Activated CD4-positive, alpha-beta T cell treated with anti-CD3 and anti-CD28 coated beads for 36 hours (primary cell): ENCODE data around the gene RTN4RL1. TPM values are rescaled to one million over a fixed set of nuclear protein-coding genes. Genes with fewer than 3 reads are reported as not detected.

ENCODE experiments used
- ATAC-seq: fragments of 200-7000 bp; cut with Tn5 transposase; one replicate; pipeline ENCODE4 v1.10.0; 2021; ENCODE audit warnings: mild to moderate bottlenecking, moderate library complexity
- CTCF ChIA-PET: fragments of 350-600 bp; sonication (Branson Sonifier 250); formaldehyde crosslinking; loops from one replicate; lab custom pipeline; 2021; ENCODE audit warnings: antibody characterized with exemption; lab: Charles Lee
- POLR2A ChIA-PET: fragments of 350-600 bp; sonication (Branson Sonifier 250); formaldehyde crosslinking; loops from one replicate; lab custom pipeline; 2021; ENCODE audit warnings: antibody characterized with exemption, inconsistent platforms; lab: Charles Lee
- DNase-seq: peaks from one replicate; pipeline ENCODE4 v3.0.0-alpha.2; 2020
- H3K27ac Mint-ChIP-seq: one replicate; pipeline ENCODE4 v1.8.0; 2021; ENCODE audit warnings: mixed read lengths
- H3K27me3 Mint-ChIP-seq: one replicate; pipeline ENCODE4 v1.8.0; 2021; ENCODE audit warnings: mixed read lengths
- H3K36me3 Mint-ChIP-seq: one replicate; pipeline ENCODE4 v1.8.0; 2021; ENCODE audit warnings: low read depth, mixed read lengths
- H3K4me1 Mint-ChIP-seq: one replicate; pipeline ENCODE4 v1.8.0; 2021; ENCODE audit warnings: mixed read lengths
- H3K4me3 Mint-ChIP-seq: one replicate; pipeline ENCODE4 v1.8.0; 2021; ENCODE audit warnings: mild to moderate bottlenecking, moderate library complexity, mixed read lengths
- H3K9me3 Mint-ChIP-seq: one replicate; pipeline ENCODE4 v1.8.0; 2021; ENCODE audit warnings: low read depth, mixed read lengths
- intact Hi-C, 2 experiments: fragments of 100-400 bp; cut with DNase I in 1 of 2; cut with micrococcal nuclease in 1 of 2; formaldehyde crosslinking; loops; one replicate each; pipeline versions ENCODE4 v1.14.2 to v1.15.1; 2022 to 2024; cut with DNase I, micrococcal nuclease
- total RNA-seq, 2 experiments: library from RNA; stranded (reverse); gene quantifications; one replicate each; pipeline ENCODE4 v1.2.3, GENCODE V29; 2021

RTN4RL1 gene
- total RNA-seq, 2 experiments from 2014 or later = 0.11 to 0.18 TPM

DNA sequence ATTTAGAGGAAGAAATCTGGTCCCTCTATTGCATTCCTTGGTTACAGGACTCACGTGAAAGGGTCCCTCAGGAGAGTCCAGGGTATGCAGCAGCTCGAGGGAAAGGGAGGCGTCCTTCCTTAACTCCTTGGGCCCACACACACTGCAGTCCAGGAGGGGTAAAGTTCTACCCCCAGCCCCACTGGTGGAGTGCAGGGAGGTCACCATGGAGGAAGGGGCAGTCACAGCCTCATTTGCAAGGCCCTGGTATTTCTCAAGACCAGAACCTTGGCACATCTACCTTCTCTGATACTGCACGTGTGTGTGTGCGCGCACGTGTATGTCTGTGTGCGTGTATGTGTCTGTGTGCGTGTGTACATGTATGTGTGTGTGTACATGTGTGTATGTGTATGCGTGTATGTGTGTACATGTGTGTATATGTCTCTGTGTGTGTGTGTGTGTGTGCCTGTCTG lies 40.8 kb upstream of the RTN4RL1 start:
- intact Hi-C loops = no loop called here
- Mint-ChIP-seq H3K27ac (no peak overlapping the region), H3K9me3 (no peaks in the 10 kb centered on the region), H3K27me3 (peaks cover 5% of the 10 kb centered on the region), H3K4me3 (no peak overlapping the region), H3K4me1 (peaks cover 28% of the 10 kb centered on the region), H3K36me3 (peaks cover 65% of the 10 kb centered on the region)
- POLR2A ChIA-PET = no interaction called here
- CTCF ChIA-PET = interaction anchor here (0.7 to 2.1 kb wide), 8 partner anchors 8 to 179 kb away, joined by 3 to 12 read pairs (median 3); no protein-coding TSS in a partner anchor
- ATAC-seq = no peak
- no peak for DNase-seq

DNA sequence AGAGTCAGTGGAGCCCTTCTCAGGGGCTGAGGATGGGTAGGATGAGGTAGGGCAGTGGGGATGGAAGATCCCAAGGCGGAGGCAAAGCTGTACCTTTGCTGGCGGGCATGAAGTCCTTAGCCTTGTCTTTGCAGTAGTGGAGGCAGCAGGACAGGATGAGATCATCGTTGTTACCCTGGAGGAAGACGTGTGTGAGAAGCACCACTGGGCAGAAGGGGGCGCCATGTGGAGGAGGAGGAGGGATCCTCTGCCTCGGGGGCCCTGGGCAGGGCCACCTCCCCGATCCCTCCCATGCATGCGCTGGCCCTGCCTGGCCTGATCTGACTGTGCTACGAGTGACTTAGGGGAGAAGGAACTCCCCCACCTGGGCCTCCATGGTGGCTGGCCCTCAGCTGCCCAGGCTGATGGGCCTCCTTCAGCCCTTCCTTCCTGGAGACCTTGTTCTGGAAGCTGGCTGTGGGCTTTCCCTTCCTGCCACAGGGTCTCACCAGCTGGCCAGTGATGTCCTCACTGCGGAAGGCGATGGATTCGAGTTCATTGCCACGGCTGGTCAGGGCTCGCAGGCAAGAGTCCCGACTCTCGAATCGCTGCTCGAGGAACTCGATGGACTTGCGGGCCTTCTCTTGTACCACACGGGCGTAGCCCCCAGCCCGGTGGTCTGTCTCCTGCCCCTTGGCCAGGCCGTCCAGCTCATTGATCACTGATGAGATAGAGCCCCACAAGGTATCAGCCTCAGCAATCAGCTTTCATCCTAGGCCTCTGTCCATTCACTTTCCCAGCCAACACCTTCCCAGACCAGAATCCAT lies 40.0 kb upstream of the RTN4RL1 start:
- peak; percentile 83 for ATAC-seq
- H3K27me3 Mint-ChIP-seq = peaks cover 5% of the 10 kb centered on the region
- ChIA-PET POLR2A (no interaction called here), CTCF (interaction anchor here (0.8 to 2.1 kb wide), 11 partner anchors 9 to 188 kb away, joined by 3 to 12 read pairs (median 4); partner anchors contain the start of gene HIC1)
- no peak overlapping the region for H3K27ac Mint-ChIP-seq
- intact Hi-C loops = no loop called here
- H3K4me3 Mint-ChIP-seq = no peak overlapping the region
- DNase-seq = peak; percentile 89
- H3K36me3 Mint-ChIP-seq = peaks cover 72% of the 10 kb centered on the region
- peaks cover 20% of the 10 kb centered on the region for H3K4me1 Mint-ChIP-seq
- H3K9me3 Mint-ChIP-seq = no peaks in the 10 kb centered on the region

DNA sequence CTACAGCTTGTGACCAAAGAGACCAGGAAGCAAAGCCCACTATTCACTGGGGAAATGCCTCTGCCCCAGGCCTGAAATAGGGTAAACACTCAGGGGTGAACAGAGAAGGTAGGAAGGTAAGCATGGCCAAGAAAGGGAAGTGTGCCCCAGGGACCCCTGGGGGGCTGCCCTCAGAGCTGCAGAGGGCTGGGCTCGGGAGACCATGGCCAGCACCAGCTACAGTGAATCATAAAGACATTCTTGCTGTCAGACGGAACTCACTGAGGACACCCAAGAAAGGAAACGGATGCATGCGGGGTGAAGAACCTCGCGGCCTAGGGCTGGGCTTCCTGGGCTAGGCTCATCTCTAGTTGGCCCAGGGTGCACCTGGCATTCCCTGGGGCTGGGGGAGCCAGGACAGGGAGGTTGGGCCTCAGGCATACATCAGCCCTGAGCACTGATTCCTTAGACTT lies 39.4 kb upstream of the RTN4RL1 start:
- no peak overlapping the region for H3K4me3 Mint-ChIP-seq
- POLR2A ChIA-PET = no interaction called here

DNA sequence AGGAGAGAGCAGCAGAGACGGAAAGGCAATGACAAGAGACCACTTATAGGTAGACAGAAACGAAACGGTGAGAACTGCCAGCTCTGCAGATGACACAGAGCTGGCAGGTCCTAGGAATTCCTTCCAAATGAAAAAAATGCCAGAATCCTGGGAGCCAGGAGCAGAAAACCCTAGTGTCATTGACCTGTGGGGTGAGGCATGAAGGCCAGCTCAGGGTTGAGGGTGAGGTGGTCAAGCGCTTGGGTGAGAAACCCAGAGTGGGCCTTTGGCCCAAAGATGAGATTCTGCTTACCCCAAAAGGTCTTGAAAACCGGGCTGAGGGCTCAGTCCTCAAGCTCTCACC lies 39.0 kb upstream of the RTN4RL1 start:
- DNase-seq (no peak), ATAC-seq (no peak)
- CTCF ChIA-PET = interaction anchor here (0.9 to 2.1 kb wide), 6 partner anchors 10 to 189 kb away, joined by 3 to 12 read pairs (median 4); partner anchors contain the start of gene HIC1
- H3K27me3 Mint-ChIP-seq = peaks cover 8% of the 10 kb centered on the region
- H3K9me3 Mint-ChIP-seq = no peaks in the 10 kb centered on the region
- peaks cover 78% of the 10 kb centered on the region for H3K36me3 Mint-ChIP-seq
- POLR2A ChIA-PET = no interaction called here
- intact Hi-C loops = no loop called here
- peaks cover 14% of the 10 kb centered on the region for H3K4me1 Mint-ChIP-seq
- H3K27ac Mint-ChIP-seq = no peak overlapping the region
- no peak overlapping the region for H3K4me3 Mint-ChIP-seq

More for the DNA sequence above, 39.4 kb upstream of the RTN4RL1 start:
- CTCF ChIA-PET = interaction anchor here (0.8 to 2.1 kb wide), 7 partner anchors 10 to 188 kb away, joined by 3 to 12 read pairs (median 4); partner anchors contain the start of gene HIC1
- H3K27me3 Mint-ChIP-seq = peaks cover 6% of the 10 kb centered on the region
- no peaks in the 10 kb centered on the region for H3K9me3 Mint-ChIP-seq
- no peak overlapping the region for H3K27ac Mint-ChIP-seq
- intact Hi-C loops = no loop called here
- H3K4me1 Mint-ChIP-seq = peaks cover 16% of the 10 kb centered on the region
- peak; percentile 2 for ATAC-seq
- peaks cover 76% of the 10 kb centered on the region for H3K36me3 Mint-ChIP-seq
- DNase-seq = no peak

DNA sequence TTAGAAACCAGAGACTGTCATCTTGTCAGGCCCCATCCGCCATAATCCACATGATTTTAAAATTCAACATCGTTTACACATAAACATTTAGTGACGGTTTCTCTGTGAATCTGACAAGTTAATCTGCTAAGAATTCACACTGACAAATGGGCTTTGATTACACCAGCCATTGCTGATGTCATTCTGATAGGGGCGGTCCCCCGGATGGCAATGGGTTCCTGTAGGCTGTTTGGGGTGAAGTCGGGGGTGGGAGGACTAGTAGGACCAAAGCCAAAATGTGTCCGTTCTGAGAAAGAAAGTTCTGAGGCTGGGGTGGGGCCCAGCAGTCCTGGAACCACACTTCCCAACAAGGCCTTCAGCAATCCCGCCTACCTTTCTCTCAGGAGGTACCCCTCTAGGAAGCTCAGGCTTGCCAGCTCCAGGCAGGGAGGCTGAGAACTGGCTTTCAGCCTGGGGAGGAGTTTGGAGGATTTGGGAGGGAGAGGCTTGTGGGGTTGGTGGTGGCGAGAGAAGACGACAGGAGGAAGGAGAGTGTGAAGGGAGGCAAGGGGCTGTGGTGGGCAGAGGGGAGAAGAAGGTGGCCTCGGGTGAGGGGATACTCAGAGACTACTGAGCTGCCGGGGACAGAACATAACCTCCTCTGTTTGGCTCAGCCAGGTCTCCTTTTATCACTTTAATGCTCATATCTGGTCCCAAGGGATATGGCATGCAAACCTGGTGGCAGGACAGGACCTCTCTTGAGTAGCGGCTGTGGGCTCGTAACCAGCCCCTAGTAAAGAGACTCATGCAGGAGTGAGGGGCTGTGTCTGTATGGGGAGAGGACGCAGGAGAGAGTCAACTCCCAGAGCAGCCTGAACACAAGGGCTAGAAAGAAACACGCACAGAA lies 38.4 kb upstream of the RTN4RL1 start:
- intact Hi-C loops = loop anchor here in 1 of 2 experiments (2.0 kb wide), 1 partner anchor 107 kb away; no protein-coding TSS in a partner anchor
- H3K9me3 Mint-ChIP-seq = no peaks in the 10 kb centered on the region
- peaks cover 73% of the 10 kb centered on the region for H3K36me3 Mint-ChIP-seq
- DNase-seq (no peak), ATAC-seq (no peak)
- no peak overlapping the region for H3K4me3 Mint-ChIP-seq
- H3K27me3 Mint-ChIP-seq = peaks cover 8% of the 10 kb centered on the region
- ChIA-PET POLR2A (no interaction called here), CTCF (interaction anchor here (1.1 to 2.1 kb wide), 4 partner anchors 9 to 189 kb away, joined by 3 to 12 read pairs (median 4); partner anchors contain the start of gene HIC1)
- no peak overlapping the region for H3K27ac Mint-ChIP-seq
- peaks cover 8% of the 10 kb centered on the region for H3K4me1 Mint-ChIP-seq

DNA sequence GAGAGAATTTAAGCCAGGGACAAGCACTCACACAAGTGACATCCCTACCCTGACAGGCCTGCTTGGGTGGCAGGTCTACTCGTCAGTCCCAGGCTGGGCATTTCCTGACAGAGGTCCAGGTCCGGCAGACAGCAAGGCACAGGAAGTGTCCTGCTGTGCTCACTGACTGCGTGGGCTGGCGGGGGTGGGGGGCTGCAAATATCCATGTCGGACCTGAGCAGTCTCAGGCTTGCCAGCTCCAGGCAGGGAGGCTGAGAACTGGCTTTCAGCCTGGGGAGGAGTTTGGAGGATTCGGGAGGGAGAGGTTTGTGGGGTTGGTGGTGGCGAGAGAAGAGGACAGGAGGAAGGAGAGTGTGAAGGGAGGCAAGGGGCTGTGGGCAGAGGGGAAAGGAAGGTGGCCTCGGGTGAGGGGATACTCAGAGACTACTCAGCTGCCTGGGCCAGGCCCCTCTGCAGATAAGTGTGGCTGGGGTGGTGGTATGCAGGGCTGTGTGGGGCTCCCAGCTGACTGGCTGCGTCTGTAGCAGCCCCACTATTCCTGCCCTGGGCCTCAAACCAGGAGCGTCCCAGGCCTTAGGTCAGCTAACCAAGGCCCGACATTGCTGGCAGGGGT lies 37.5 kb upstream of the RTN4RL1 start:
- no peak for DNase-seq
- Mint-ChIP-seq H3K4me3 (no peak overlapping the region), H3K4me1 (peaks cover 7% of the 10 kb centered on the region), H3K9me3 (no peaks in the 10 kb centered on the region), H3K27ac (no peak overlapping the region), H3K27me3 (peaks cover 9% of the 10 kb centered on the region), H3K36me3 (peaks cover 70% of the 10 kb centered on the region)
- ChIA-PET POLR2A (no interaction called here), CTCF (no interaction called here)
- intact Hi-C loops = loop anchor here in 1 of 2 experiments (2.0 kb wide), 1 partner anchor 108 kb away; no protein-coding TSS in a partner anchor
- no peak for ATAC-seq

GRCh38 chr17:2061441-2061958 lies 36.4 kb upstream of the RTN4RL1 start:
- intact Hi-C loops = no loop called here
- CTCF ChIA-PET = interaction anchor here (7.5 kb wide), 1 partner anchor 184 kb away, joined by 87 read pairs; no protein-coding TSS in a partner anchor
- H3K4me1 Mint-ChIP-seq = peaks cover 7% of the 10 kb centered on the region
- H3K9me3 Mint-ChIP-seq = no peaks in the 10 kb centered on the region
- no peak overlapping the region for H3K27ac Mint-ChIP-seq
- peaks cover 11% of the 10 kb centered on the region for H3K27me3 Mint-ChIP-seq
- peaks cover 67% of the 10 kb centered on the region for H3K36me3 Mint-ChIP-seq
- DNase-seq = no peak
- POLR2A ChIA-PET = interaction anchor here (0.6 kb wide), 1 partner anchor 23 kb away, joined by 3 read pairs; no protein-coding TSS in a partner anchor
- no peak overlapping the region for H3K4me3 Mint-ChIP-seq
- ATAC-seq = no peak

DNA sequence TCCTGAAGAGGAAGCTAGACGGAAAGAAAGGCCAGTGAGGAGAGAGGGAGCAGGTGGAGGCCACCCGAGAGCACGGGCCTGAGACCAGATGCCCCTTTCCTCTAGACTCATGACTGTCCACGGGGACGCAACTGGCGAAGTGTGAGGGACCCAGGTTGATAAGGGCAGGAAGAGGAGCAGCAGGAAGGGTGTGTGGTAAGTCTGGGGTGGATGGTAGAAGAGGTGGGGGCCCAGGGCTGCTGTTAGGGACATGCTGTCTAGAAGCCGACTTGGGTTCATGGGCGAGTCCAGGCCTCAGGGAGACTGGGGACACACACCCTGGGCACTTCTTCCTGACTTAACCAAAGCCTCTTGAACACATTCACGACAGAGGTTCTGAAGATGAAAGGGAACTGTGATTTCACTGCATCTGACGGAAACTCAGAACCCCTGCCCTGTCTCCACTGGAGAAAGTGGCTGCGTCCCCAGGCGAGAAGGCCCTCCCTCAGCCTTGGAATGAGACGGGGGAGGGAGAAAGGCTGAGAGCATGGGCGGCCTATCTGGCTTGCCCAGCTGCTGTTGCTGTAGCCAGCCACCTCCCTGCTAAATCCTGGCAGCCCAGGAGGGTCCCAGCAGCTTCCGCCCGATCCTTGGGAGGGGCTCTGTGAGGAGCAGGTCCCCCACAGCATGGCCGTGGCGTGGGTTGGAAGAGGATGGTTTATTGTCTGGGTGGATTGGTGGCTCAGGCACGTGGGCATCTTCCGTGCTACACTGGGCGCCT lies 35.7 kb upstream of the RTN4RL1 start:
- Mint-ChIP-seq H3K4me1 (peaks cover 7% of the 10 kb centered on the region), H3K27me3 (peaks cover 8% of the 10 kb centered on the region), H3K36me3 (peaks cover 61% of the 10 kb centered on the region), H3K27ac (no peak overlapping the region), H3K4me3 (no peak overlapping the region), H3K9me3 (no peaks in the 10 kb centered on the region)
- intact Hi-C loops = no loop called here
- DNase-seq (no peak), ATAC-seq (no peak)
- POLR2A ChIA-PET = interaction anchor here (0.6 kb wide), 1 partner anchor 23 kb away, joined by 3 read pairs; no protein-coding TSS in a partner anchor
- CTCF ChIA-PET = interaction anchor here (7.5 kb wide), 1 partner anchor 185 kb away, joined by 87 read pairs; no protein-coding TSS in a partner anchor

DNA sequence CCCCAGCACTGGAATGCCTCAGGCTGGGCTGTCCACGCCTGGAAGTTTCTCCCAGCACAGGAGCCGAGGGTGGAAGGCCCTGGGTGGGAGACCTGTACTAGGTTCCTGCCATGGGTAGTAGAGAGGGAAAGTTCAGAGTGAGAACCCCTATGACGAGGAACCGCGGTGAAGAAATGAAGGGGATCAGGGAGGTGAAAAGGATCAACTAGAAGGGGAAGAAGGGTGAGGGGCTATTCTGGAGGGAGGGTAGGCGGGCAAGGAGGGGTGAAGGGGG lies 35.2 kb upstream of the RTN4RL1 start:
- intact Hi-C loops = no loop called here
- ATAC-seq = no peak
- Mint-ChIP-seq H3K36me3 (peaks cover 56% of the 10 kb centered on the region), H3K4me1 (peaks cover 7% of the 10 kb centered on the region), H3K4me3 (no peak overlapping the region), H3K27ac (no peak overlapping the region), H3K9me3 (no peaks in the 10 kb centered on the region), H3K27me3 (peaks cover 8% of the 10 kb centered on the region)
- no peak for DNase-seq
- CTCF ChIA-PET = interaction anchor here (0.6 to 7.5 kb wide), 3 partner anchors 9 to 287 kb away, joined by 4 to 87 read pairs (median 55); no protein-coding TSS in a partner anchor
- POLR2A ChIA-PET = interaction anchor here (0.9 kb wide), 1 partner anchor 194 kb away, joined by 3 read pairs; no protein-coding TSS in a partner anchor
